WTC11 (cell line): ENCODE measurements around the gene FANCD2OS. TPM values are rescaled to one million over a fixed set of nuclear protein-coding genes. Genes with fewer than 3 reads are reported as not detected.

Source experiments
- ATAC-seq: fragments of 200-7000 bp; cut with Tn5 transposase; 2 replicates; pipeline ENCODE4 v1.10.0; 2021; ENCODE audit warnings: mild to moderate bottlenecking, moderate library complexity
- CTCF ChIA-PET: fragments of 300-600 bp; sonication (Branson Sonifier 250); formaldehyde crosslinking; loops from one replicate; lab custom pipeline; 2021; ENCODE audit warnings: antibody characterized with exemption; lab: Charles Lee
- POLR2A ChIA-PET: fragments of 350-600 bp; sonication (Branson Sonifier 250); formaldehyde crosslinking; loops from one replicate; lab custom pipeline; 2021; ENCODE audit warnings: antibody characterized with exemption; lab: Charles Lee
- DNase-seq: peaks from one replicate; pipeline ENCODE4 v3.0.0; 2021; ENCODE audit warnings: low spot score
- H3K27ac Mint-ChIP-seq: 2 replicates; pipeline ENCODE4 v1.8.0; 2021; ENCODE audit warnings: mixed read lengths
- H3K27me3 Mint-ChIP-seq: 2 replicates; pipeline ENCODE4 v1.8.0; 2021; ENCODE audit warnings: low read depth, mild to moderate bottlenecking, moderate library complexity, mixed read lengths
- H3K36me3 Mint-ChIP-seq: 2 replicates; pipeline ENCODE4 v1.8.0; 2021; ENCODE audit warnings: mixed read lengths
- H3K4me1 Mint-ChIP-seq: 2 replicates; pipeline ENCODE4 v1.8.0; 2022; ENCODE audit warnings: mixed read lengths
- H3K4me3 Mint-ChIP-seq: 2 replicates; pipeline ENCODE4 v1.8.0; 2021; ENCODE audit warnings: mild to moderate bottlenecking, moderate library complexity, mixed read lengths
- H3K9me3 Mint-ChIP-seq: 2 replicates; pipeline ENCODE4 v1.8.0; 2021; ENCODE audit warnings: mixed read lengths
- ATF1 ChIP-seq: sonication (generic); formaldehyde crosslinking; IDR thresholded peaks from 2 replicates; pipeline ENCODE4 v1.8.1; 2023; ENCODE audit warnings: mild to moderate bottlenecking, moderate library complexity, missing genetic modification reagents
- ELF4 ChIP-seq: sonication (generic); formaldehyde crosslinking; IDR thresholded peaks from 2 replicates; pipeline ENCODE4 v1.8.1; 2022; ENCODE audit warnings: low read depth, mild to moderate bottlenecking, moderate library complexity, missing genetic modification reagents
- FOXK1 ChIP-seq: sonication (generic); formaldehyde crosslinking; IDR thresholded peaks from 2 replicates; pipeline ENCODE4 v1.8.0; 2022; ENCODE audit warnings: mild to moderate bottlenecking, moderate library complexity, missing genetic modification reagents
- GABPB1 ChIP-seq: sonication (generic); formaldehyde crosslinking; IDR thresholded peaks from 2 replicates; pipeline ENCODE4 v1.8.1; 2023; ENCODE audit warnings: mild to moderate bottlenecking, missing genetic modification reagents
- HMGA2 ChIP-seq: fragments of 250-450 bp; sonication (Bioruptor Pico); IDR thresholded peaks from 2 replicates; pipeline ENCODE4 v1.4.0; 2021; ENCODE audit warnings: mild to moderate bottlenecking, moderate library complexity
- MYBL2 ChIP-seq: sonication (generic); formaldehyde crosslinking; IDR thresholded peaks from 2 replicates; pipeline ENCODE4 v1.8.1; 2023; ENCODE audit warnings: mild to moderate bottlenecking, moderate library complexity, missing genetic modification reagents
- NR2C2 ChIP-seq: sonication (generic); formaldehyde crosslinking; IDR thresholded peaks from 2 replicates; pipeline ENCODE4 v1.8.0; 2022; ENCODE audit warnings: mild to moderate bottlenecking, missing genetic modification reagents
- OVOL2 ChIP-seq: fragments of 250-450 bp; sonication (Bioruptor Pico); IDR thresholded peaks from 2 replicates; pipeline ENCODE4 v1.9.0; 2021; ENCODE audit warnings: mild to moderate bottlenecking, borderline replicate concordance
- PREB ChIP-seq: sonication (generic); formaldehyde crosslinking; IDR thresholded peaks from 2 replicates; pipeline ENCODE4 v1.8.1; 2022; ENCODE audit warnings: mild to moderate bottlenecking, missing genetic modification reagents, moderate library complexity, borderline replicate concordance
- SOX15 ChIP-seq: fragments of 250-450 bp; sonication (Bioruptor Pico); IDR thresholded peaks from 2 replicates; pipeline ENCODE4 v1.9.0; 2021; ENCODE audit warnings: mild to moderate bottlenecking
- USF1 ChIP-seq: sonication (generic); formaldehyde crosslinking; IDR thresholded peaks from 2 replicates; pipeline ENCODE4 v1.8.0; 2022; ENCODE audit warnings: mild to moderate bottlenecking, missing genetic modification reagents
- USF2 ChIP-seq: sonication (generic); formaldehyde crosslinking; IDR thresholded peaks from 2 replicates; pipeline ENCODE4 v1.8.1; 2023; ENCODE audit warnings: mild to moderate bottlenecking, missing genetic modification reagents, moderate library complexity
- ZBTB21 ChIP-seq: sonication (generic); formaldehyde crosslinking; IDR thresholded peaks from 2 replicates; pipeline ENCODE4 v1.8.1; 2023; ENCODE audit warnings: mild to moderate bottlenecking, missing genetic modification reagents, borderline replicate concordance
- ZNF396 ChIP-seq: fragments of 250-450 bp; sonication (Bioruptor Pico); IDR thresholded peaks from 2 replicates; pipeline ENCODE4 v1.8.0; 2021; ENCODE audit warnings: mild to moderate bottlenecking, moderate library complexity, borderline replicate concordance
- total RNA-seq: library from RNA; stranded (reverse); gene quantifications from 3 replicates; pipeline ENCODE4 v1.2.3, GENCODE V29; 2021

FANCD2OS gene
- total RNA-seq, 1 experiment from 2014 or later = not detected

GRCh38 chr3:10142707-10143560 is 34.9 kb upstream of the FANCD2OS start:
- Mint-ChIP-seq H3K4me3 (peak overlapping the region; percentile 83), H3K9me3 (no peaks in the 10 kb centered on the region), H3K27ac (peak overlapping the region; percentile 87), H3K36me3 (peaks cover 19% of the 10 kb centered on the region), H3K4me1 (peaks cover 12% of the 10 kb centered on the region), H3K27me3 (no peaks in the 10 kb centered on the region)
- ChIA-PET CTCF (no interaction called here), POLR2A (no interaction called here)
- TF ChIP-seq GABPB1 (CRISPR knock-in tag) (peak; percentile 83), HMGA2 (CRISPR knock-in tag) (no peak)
- no peak for DNase-seq
- ATAC-seq = no peak

GRCh38 chr3:10140996-10141546 is 33.0 kb upstream of the FANCD2OS start:
- ChIA-PET CTCF (interaction anchor here (0.5 to 1.4 kb wide), 3 partner anchors 24 to 107 kb away, joined by 4 to 6 read pairs (median 4); partner anchors contain the start of genes IRAK2 and TATDN2), POLR2A (interaction anchor here (0.6 to 1.0 kb wide), 3 partner anchors 25 to 180 kb away, joined by 3 to 5 read pairs (median 3); partner anchors contain the start of gene SEC13)
- H3K4me3 Mint-ChIP-seq = peak overlapping the region; percentile 83
- peaks cover 12% of the 10 kb centered on the region for H3K4me1 Mint-ChIP-seq
- H3K27me3 Mint-ChIP-seq = no peaks in the 10 kb centered on the region
- TF ChIP-seq ELF4 (CRISPR knock-in tag) = no peak
- TF ChIP-seq NR2C2 = no peak
- no peak for TF ChIP-seq USF1 (CRISPR knock-in tag)
- no peak for TF ChIP-seq SOX15 (CRISPR knock-in tag)
- no peak for TF ChIP-seq ZBTB21
- TF ChIP-seq ATF1 = no peak
- no peak for TF ChIP-seq GABPB1 (CRISPR knock-in tag)
- ATAC-seq (peak; percentile 10), DNase-seq (no peak)
- H3K9me3 Mint-ChIP-seq = peaks cover under 1% of the 10 kb centered on the region
- no peak overlapping the region for H3K27ac Mint-ChIP-seq
- H3K36me3 Mint-ChIP-seq = peaks cover 13% of the 10 kb centered on the region

DNA sequence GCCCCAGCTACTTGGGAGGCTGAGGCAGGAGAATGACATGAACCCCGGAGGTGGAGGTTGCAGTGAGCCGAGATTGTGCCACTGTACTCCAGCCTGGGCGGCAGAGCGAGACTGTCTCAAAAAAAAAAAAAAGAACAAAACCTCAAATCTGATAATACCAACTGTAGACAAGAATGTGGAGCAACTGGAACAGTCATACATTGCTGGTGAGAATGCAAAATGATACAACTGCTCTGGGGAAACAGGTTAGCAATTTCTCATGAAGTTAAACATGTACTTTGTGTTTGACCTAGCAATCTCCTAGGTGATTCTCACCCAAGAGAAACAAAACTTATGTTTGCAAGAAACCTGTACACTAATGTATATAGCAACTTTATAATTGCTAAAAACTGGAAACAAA is 29.1 kb upstream of the FANCD2OS start:
- Mint-ChIP-seq H3K9me3 (peaks cover 6% of the 10 kb centered on the region), H3K4me3 (no peak overlapping the region), H3K36me3 (no peaks in the 10 kb centered on the region), H3K27ac (no peak overlapping the region), H3K27me3 (no peaks in the 10 kb centered on the region; the same call in 1 of the 2 replicates), H3K4me1 (no peaks in the 10 kb centered on the region)
- DNase-seq (no peak), ATAC-seq (no peak)
- TF ChIP-seq OVOL2 = no peak
- no peak for TF ChIP-seq HMGA2 (CRISPR knock-in tag)
- ChIA-PET CTCF (no interaction called here), POLR2A (no interaction called here)

DNA sequence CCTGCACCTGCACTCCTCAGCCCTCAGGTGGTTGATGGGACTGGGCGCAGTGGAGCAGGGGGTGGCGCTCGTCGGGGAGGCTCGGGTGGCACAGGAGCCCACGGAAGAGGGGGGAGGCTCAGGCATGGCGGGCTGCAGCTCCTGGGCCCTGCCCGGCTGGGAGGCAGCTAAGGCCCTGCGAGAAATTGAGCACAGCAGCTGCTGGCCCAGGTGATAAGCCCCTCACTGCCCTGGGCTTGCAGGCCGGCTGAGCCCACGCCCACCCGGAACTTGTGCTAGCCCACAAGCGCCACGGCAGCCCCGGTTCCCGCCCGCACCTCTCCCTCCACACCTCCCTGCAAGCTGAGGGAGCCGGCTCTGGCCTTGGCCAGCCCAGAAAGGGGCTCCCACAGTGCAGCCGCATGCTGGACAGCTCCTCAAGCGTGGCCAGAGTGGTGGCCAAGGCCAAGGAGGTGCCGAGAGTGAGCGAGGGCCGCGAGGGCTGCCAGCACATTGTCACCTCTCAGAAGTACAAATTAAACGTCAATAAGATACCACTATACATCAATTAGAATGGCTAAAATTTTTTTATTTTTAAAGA is 28.5 kb upstream of the FANCD2OS start:
- no peak overlapping the region for H3K4me3 Mint-ChIP-seq
- no peaks in the 10 kb centered on the region for H3K36me3 Mint-ChIP-seq
- no peak overlapping the region for H3K27ac Mint-ChIP-seq
- no peaks in the 10 kb centered on the region for H3K4me1 Mint-ChIP-seq
- TF ChIP-seq MYBL2 (CRISPR knock-in tag) = no peak
- no peak for TF ChIP-seq USF2 (CRISPR knock-in tag)
- TF ChIP-seq PREB (CRISPR knock-in tag) = no peak
- no peak for TF ChIP-seq ZNF396 (CRISPR knock-in tag)
- TF ChIP-seq FOXK1 (CRISPR knock-in tag) = no peak
- CTCF ChIA-PET = no interaction called here
- POLR2A ChIA-PET = no interaction called here
- no peak for DNase-seq
- no peaks in the 10 kb centered on the region; the same call in 1 of the 2 replicates for H3K27me3 Mint-ChIP-seq
- no peak for ATAC-seq
- H3K9me3 Mint-ChIP-seq = peaks cover 6% of the 10 kb centered on the region
